HepG2 (cell line): ENCODE measurements around the gene SERPINB6. TPM values are rescaled to one million over a fixed set of nuclear protein-coding genes. Genes with fewer than 3 reads are reported as not detected.

ENCODE experiments used
- ARHGAP35 ChIP-seq: sonication (generic); formaldehyde crosslinking; IDR thresholded peaks from 2 replicates; pipeline ENCODE4 v1.9.0; 2022; ENCODE audit warnings: mild to moderate bottlenecking, inconsistent platforms, moderate library complexity, missing genetic modification reagents, borderline replicate concordance
- ATF3 ChIP-seq: sonication (generic); formaldehyde crosslinking; IDR thresholded peaks from 2 replicates; pipeline ENCODE4 v1.4.0; 2020; ENCODE audit warnings: missing genetic modification reagents
- ELF1 ChIP-seq: sonication (generic); formaldehyde crosslinking; IDR thresholded peaks from 2 replicates; pipeline ENCODE4 v1.4.0; 2020; ENCODE audit warnings: missing genetic modification reagents
- HDAC1 ChIP-seq: sonication (generic); formaldehyde crosslinking; IDR thresholded peaks from 2 replicates; pipeline ENCODE4 v1.5.1; 2020; ENCODE audit warnings: mild to moderate bottlenecking, missing genetic modification reagents
- HNRNPLL ChIP-seq: fragments of 200-400 bp; formaldehyde crosslinking; IDR thresholded peaks from 2 replicates; pipeline ENCODE4 v1.6.1; 2017; ENCODE audit warnings: mild to moderate bottlenecking, low read depth, low read length; ENCODE audit not compliant: poor library complexity, severe bottlenecking
- NFATC3 ChIP-seq: sonication (generic); formaldehyde crosslinking; IDR thresholded peaks from 2 replicates; pipeline ENCODE4 v1.5.1; 2020; ENCODE audit warnings: mild to moderate bottlenecking, missing genetic modification reagents
- RFXANK ChIP-seq: IDR thresholded peaks from 2 replicates; pipeline ENCODE4 v1.6.1; 2016
- RXRA ChIP-seq: sonication (generic); formaldehyde crosslinking; IDR thresholded peaks from 2 replicates; pipeline ENCODE4 v1.5.1; 2020; ENCODE audit warnings: missing genetic modification reagents
- SAFB2 ChIP-seq: sonication (generic); formaldehyde crosslinking; IDR thresholded peaks from 2 replicates; pipeline ENCODE4 v1.5.1; 2020; ENCODE audit warnings: missing genetic modification reagents, low read depth, mild to moderate bottlenecking, borderline replicate concordance
- SKIL ChIP-seq: sonication (generic); formaldehyde crosslinking; IDR thresholded peaks from 2 replicates; pipeline ENCODE4 v1.8.0; 2022; ENCODE audit warnings: missing genetic modification reagents, mild to moderate bottlenecking, moderate library complexity, borderline replicate concordance
- TBL1XR1 ChIP-seq: fragments of 150-350 bp; IDR thresholded peaks from 2 replicates; pipeline ENCODE4 v1.6.1; 2014; ENCODE audit warnings: borderline replicate concordance, low read length; ENCODE audit not compliant: partially characterized antibody
- XBP1 ChIP-seq: sonication (generic); formaldehyde crosslinking; IDR thresholded peaks from 2 replicates; pipeline ENCODE4 v1.5.0; 2020; ENCODE audit warnings: missing genetic modification reagents
- ZNF142 ChIP-seq: sonication (generic); formaldehyde crosslinking; IDR thresholded peaks from 2 replicates; pipeline ENCODE4 v1.4.0; 2020; ENCODE audit warnings: missing genetic modification reagents
- ZNF17 ChIP-seq: sonication (generic); formaldehyde crosslinking; IDR thresholded peaks from 2 replicates; pipeline ENCODE4 v1.5.0; 2020; ENCODE audit warnings: mild to moderate bottlenecking, missing genetic modification reagents
- ZNF576 ChIP-seq: sonication (generic); formaldehyde crosslinking; IDR thresholded peaks from 2 replicates; pipeline ENCODE4 v1.4.0; 2020; ENCODE audit warnings: mild to moderate bottlenecking, missing genetic modification reagents
- ZNF577 ChIP-seq: sonication (generic); formaldehyde crosslinking; IDR thresholded peaks from 2 replicates; pipeline ENCODE4 v1.4.0; 2020; ENCODE audit warnings: mild to moderate bottlenecking, low read depth, missing genetic modification reagents, borderline replicate concordance
- ZNF629 ChIP-seq: sonication (generic); formaldehyde crosslinking; conservative IDR thresholded peaks from 2 replicates; pipeline ENCODE4 v1.5.0; 2020; ENCODE audit warnings: missing genetic modification reagents
- ZNF879 ChIP-seq: sonication (generic); formaldehyde crosslinking; IDR thresholded peaks from 2 replicates; pipeline ENCODE4 v1.8.1; 2023; ENCODE audit warnings: missing genetic modification reagents
- ZSCAN21 ChIP-seq: sonication (generic); formaldehyde crosslinking; IDR thresholded peaks from 2 replicates; pipeline ENCODE4 v1.8.0; 2022; ENCODE audit warnings: mild to moderate bottlenecking, missing genetic modification reagents, moderate library complexity, borderline replicate concordance
- polyA plus RNA-seq, 8 experiments: library from polyadenylated mRNA; depleted of rRNA in 3 of 8; stranded (reverse) in 7 of 8; unstranded in 1 of 8; fragments of >200 nt; fragmentation: Illumina TruSeq in 4 of 8; extraction: Trizol in 4 of 8; gene quantifications; 2 replicates each; pipeline versions ENCODE4 v1.2.1 to v1.2.3, GENCODE V29; 2011 to 2016; ENCODE audit warnings: low read depth in 4 of 8, missing spikeins in 1 of 8, mixed read lengths in 1 of 8; ENCODE audit not compliant: insufficient read depth in 1 of 8
- total RNA-seq, 5 experiments: library from RNA; depleted of rRNA; stranded (reverse); fragments of >200 nt; fragmentation: Illumina TruSeq; extraction: Trizol; gene quantifications; 2 replicates each; pipeline ENCODE4 v1.2.3, GENCODE V29; 2016; ENCODE audit warnings: low read depth in 1 of 5

The SERPINB6 gene
- total and polyA plus RNA-seq, 2 of the 13 experiments (the other 11 are each of a cell fraction or from before 2014, with no cell fraction given) = 38.2 to 61.3 TPM

- TF ChIP-seq ZNF142 (CRISPR knock-in tag) = no peak
- TF ChIP-seq ATF3 (CRISPR knock-in tag) = peak; percentile 29; the same call in 1 of the 2 replicates
- no peak for TF ChIP-seq ZNF577 (CRISPR knock-in tag)
- TF ChIP-seq TBL1XR1 = no peak
- TF ChIP-seq ZNF879 = no peak
- TF ChIP-seq NFATC3 = no peak
- TF ChIP-seq HNRNPLL = peak; percentile 87
- TF ChIP-seq XBP1 = no peak
- peak; percentile 7; the same call in 1 of the 2 replicates for TF ChIP-seq SKIL (CRISPR knock-in tag)
- TF ChIP-seq ZNF576 (CRISPR knock-in tag) = no peak
- 0 out of 2 replicates have a peak, but pooled peaks have one; percentile 51 for TF ChIP-seq SAFB2 (CRISPR knock-in tag)
- TF ChIP-seq ZSCAN21 (CRISPR knock-in tag) = no peak
- TF ChIP-seq HDAC1 = peak; percentile 45; the same call in 1 of the 2 replicates
- TF ChIP-seq RXRA (CRISPR knock-in tag) = no peak; the same call in 1 of the 2 replicates
- TF ChIP-seq ZNF629 = no peak
- TF ChIP-seq RFXANK = no peak
- peak; percentile 35; the same call in 1 of the 2 replicates for TF ChIP-seq ELF1 (CRISPR knock-in tag)
- no peak for TF ChIP-seq ARHGAP35
- TF ChIP-seq ZNF17 (CRISPR knock-in tag) = no peak
These were observed 28.5 kb upstream of the SERPINB6 start, which contains the start of gene NQO2 (continued) for GRCh38 chr6:2999618-3000557.
